HG03378 (cell line): ENCODE results near the gene SLC13A3.

Experiments used
- ATAC-seq: cut with Tn5 transposase; IDR thresholded peaks from one replicate; pipeline ENCODE4 v1.9.1; 2021; ENCODE audit warnings: mild to moderate bottlenecking, moderate library complexity; ENCODE audit not compliant: unreplicated experiment

SLC13A3 gene

DNA sequence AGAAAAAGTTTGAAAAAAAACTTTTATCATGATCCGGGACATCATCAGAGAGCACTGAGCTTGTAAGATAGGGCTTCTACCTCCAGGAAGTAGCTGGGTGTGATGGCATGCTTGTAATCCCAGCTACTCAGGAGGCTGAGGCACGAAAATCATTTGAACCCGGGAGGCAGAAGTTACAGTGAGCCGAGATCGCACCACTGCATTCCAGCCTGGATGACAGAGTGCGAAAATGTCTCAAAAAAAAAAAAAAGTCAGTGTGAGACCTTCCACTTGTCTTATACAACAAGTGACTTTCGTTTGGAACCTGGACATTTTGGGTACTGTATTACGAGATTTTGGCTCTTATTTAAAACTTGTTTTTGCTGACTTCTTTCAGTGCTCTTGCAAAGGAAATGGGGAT is 5.9 kb upstream of the SLC13A3 start:
- no peak for ATAC-seq

DNA sequence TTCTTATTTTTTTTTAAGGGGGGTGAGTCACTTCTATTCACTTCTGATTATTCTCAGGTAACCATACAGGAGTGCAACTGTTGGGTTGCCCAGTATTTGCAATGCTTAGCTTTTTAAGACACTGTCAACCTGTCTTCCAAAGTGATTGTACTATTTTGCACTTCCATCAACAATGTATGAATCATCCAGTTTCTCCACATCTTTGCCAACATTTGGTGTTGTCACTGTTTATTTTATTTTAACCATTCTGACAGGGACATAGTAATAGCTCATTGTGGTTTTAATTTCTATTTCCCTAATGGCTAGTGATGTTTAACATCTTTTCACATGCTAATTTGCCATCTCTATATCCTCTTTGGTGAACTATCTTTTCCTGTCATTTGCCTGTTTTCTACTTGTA is 1.4 kb upstream of the SLC13A3 start:
- no peak for ATAC-seq

DNA sequence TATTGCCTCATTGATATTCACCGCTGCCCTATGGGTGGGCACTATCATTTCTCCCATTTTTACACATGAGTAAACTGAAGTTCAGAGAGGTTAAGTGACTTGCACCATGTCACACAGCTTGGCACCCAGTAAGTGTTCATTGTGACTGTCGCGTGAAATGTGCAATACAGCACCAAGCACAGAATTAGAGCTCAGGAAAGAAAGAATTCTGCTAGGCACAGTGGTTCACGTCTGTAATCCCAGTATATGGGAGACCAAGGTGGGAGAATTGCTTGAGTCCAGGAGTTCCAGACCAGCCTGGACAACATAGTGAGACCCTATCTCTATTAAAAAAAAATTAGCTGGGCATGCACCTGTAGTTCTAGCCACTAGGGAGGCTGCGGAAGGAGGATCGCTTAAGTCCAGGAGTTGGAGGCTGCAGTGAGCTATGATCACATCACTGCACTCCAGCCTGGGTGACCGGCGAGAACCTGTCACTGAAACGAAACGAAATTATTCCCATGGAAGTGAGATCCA is 626 bp downstream of the SLC13A3 start:
- no peak for ATAC-seq

DNA sequence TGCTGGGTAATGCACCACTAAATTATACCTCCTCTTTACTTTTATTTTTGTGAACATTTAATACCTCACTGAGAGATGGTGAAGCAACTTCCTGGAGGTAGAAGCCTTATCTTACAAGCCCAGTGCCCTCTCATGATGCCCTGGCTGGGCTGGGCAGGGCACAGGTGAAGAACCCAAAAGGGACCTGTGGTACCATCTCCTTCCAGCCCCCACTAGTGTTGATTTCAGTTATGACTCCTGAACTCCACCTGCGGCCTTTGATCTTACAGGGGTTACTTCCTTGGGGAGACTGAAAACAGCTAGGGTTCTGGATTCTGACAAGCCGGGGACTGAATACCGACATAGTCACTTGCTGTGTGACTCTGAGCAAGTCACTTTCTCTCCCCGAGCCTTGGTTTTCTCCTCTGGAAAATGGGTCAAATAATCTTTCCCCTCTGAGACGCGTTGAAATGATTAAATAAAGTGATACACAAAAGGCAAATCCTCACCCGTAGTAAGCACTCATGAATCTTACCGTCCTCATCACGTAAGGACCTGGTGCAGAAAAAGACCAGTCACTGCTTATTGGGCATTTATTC is 1.2 kb downstream of the SLC13A3 start:
- ATAC-seq, result no peak

DNA sequence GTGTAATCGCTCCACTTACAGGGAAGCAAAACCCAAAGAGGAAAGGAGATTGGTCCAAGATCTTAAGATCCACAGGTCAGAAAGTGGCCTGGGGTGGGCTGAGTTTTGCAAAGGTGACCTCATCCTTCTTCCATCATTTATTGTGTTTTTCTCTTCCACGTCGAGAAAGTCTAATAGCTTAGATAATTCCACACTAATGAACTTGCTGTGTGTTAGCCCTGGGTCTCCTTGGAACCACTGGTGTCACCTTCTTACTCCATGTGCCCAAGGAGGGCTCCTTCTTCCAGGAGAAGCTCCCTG is 1.7 kb downstream of the SLC13A3 start:
- no peak for ATAC-seq

DNA sequence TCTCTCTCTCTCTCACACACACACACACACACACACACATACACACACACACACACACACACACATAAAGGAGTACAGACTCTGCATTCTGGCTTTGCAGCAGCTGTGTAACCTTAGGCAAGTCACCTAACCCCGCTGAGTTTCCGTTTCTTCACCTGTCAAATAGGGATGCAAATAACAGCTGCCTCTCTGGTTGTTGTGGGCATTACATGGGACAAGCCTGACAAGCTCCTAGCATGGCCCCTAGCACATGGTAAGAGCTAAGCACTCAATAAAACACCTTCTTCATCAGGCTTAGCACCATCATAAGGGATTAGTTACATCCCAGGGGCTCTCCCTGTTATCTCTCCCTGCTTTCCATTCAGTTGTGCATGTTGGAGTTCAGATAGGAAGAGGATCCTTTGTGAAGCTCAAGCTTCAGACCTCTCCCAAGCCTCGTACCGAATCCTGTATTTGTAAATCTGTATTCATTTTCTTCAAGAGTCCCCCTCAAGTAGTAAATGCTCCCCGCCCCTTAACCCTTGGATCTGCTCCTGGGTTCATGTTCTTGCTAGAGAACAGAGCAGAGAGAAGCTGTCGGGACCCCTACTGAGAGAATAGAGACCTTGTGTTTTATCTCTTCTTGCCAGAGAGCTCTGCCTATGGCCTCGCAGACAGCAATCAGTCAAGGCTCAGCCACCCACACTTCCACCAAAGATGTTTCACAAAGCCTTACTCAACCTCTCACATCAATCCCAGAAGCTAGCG is 2.2 kb downstream of the SLC13A3 start:
- ATAC-seq, result no peak

DNA sequence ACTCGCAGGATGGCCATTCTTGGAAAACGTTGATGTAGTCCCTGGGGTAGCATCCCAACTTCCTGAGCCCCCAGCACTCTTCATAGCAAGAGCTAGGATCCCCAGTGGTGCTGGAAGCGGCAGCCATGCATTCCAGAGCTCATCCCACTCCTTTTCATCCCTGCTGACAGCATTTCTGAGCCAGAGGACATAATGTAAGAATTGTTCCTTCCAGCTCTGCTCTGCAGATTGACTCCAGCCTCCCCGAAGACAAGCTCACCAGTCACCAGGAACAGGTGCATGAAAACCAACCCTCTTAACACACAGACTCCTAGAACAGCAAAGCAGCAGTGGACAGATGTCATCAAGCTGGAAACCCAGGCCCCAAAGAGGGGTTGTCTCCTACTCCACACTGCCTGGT is 3.8 kb downstream of the SLC13A3 start:
- ATAC-seq, result no peak

DNA sequence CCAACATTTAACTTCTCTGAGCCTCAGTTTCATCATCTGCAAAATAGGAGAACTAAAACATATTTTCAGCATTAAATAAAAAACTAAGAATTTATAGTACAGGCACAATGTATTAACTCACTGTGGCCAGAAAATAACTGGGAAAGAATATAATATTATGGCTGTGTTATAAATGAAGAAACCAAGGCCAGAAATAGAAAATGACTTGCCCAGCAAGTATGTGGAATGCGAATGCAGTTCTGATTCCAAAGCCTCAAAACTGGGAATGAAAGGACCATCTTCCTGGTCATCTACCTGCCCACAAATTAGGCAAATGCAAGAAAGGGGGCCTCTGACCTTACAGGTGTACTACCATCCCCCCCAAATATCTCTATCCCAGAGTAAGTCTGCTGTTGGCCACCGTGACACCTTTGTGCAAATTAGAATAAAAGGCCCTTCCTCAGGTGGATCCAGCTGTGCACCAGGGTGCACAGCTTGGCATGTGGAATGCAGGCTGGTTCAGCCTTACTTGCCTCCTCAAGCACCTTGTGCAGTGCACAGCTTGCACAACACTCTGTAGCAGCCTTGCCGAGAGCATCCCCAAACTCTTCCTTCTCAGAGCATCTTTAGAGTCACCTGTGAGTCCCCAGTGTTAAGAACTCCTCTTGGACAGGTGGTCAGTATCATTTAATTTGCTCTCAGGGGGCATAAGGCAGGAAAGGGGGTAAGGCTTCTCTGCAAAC is 4.4 kb downstream of the SLC13A3 start:
- ATAC-seq, result no peak

DNA sequence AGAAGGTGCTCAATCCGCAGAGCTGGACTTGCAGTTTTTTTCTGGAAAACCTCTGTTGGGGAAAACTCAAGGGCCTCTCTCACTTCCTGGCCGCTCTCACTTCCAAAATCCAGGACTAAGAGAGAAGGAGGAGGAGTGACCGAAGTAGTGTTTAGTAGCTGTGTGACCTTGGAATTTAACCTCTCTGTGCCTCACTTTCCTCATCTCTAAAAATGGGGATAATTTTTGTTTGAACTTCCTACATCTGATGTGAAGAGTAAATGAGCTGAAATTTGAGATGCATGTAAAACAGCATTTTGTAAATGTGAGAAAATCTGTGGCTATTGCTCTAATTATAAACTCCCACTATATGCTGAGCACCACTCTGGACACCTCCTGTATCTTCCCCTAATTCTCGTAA is 5.1 kb downstream of the SLC13A3 start:
- ATAC-seq, result no peak

DNA sequence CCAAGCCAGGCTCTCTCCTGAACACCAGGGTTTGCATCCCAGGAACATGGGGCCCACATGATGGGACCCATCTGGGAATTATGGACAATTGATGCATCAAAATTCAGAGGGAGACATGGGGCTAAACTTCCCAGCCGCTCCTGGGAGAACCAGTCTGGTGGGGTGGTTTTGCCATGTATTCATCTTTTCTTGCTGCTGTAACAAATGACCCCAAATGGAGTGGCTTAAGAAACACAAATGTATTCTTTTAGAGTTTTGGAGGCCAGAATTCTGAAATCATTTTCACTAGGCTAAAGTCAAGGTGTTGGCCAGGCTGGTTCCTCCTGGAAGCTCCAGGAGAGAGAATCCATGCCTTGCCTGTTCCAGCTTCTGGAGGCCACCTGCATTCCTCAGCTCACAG is 6.5 kb downstream of the SLC13A3 start:
- ATAC-seq, result no peak

DNA sequence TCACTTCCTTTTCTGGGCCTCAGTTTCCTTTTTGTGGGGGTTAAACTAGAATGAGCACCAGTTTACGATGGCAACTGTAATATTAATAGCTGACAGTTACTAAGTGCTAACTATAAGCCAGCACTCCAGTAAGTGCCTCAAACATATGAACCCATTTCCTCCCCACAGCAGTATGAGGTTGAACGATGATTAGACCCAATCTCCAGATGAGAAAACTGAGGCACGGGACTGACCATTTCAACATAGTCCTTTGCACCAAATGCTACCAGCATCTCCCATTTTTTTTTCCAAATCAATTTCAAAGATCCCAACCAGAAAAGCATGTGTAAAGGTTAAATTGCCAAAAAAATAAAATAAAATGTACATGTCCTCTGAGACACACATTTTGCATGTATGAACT is 7.1 kb downstream of the SLC13A3 start:
- ATAC-seq, result no peak

DNA sequence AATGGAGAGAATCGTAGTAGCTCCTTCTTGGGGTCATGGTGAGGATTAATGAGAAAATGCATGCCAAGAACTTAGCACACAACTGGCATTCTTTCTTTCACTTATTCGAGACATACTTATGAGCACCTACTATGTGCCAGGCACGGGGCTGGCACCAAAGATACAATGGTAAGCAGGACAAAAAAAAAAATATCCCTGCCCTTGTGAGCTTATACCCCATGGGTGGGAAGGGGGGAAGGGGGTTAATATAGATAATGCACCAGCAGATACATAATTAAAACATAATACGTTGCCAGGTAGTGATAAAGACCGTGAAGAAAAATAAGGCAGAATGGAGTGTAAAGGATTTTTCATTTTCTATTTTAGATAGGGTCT is 8.3 kb downstream of the SLC13A3 start:
- no peak for ATAC-seq

DNA sequence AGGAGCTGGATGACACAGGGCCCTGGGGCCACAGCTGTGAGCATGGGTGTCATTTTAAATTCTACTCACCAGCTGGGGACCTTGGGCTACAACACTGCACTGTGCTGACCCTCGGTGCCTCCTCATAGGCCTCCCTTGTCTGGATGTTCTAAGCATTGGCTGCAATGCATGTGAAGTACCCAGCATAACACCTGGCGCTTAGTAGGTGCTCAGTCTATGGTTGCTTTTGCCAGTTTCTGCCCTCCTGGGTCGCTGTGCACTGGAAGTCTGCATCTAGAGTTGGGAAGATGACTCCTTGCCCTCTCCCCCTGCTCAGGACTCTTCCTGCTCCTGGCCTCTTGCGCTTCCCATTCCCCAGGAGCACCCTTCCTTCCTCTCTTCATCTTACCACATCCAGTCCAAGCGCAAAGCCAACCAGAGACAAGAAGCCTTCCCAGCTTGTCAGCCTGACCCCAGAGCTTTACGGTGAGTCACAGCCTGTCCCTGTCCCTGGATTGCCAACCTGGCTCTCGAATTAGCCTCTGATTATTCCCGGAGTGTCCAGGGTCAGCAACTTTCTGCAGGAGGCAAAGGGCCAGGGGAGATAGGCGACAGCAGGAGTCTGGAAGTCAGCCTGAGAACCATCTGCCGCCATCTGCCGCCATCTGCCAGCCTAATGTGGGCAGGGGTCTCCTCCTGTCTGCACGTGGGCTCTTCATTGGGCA is 8.8 kb downstream of the SLC13A3 start:
- ATAC-seq, result no peak

DNA sequence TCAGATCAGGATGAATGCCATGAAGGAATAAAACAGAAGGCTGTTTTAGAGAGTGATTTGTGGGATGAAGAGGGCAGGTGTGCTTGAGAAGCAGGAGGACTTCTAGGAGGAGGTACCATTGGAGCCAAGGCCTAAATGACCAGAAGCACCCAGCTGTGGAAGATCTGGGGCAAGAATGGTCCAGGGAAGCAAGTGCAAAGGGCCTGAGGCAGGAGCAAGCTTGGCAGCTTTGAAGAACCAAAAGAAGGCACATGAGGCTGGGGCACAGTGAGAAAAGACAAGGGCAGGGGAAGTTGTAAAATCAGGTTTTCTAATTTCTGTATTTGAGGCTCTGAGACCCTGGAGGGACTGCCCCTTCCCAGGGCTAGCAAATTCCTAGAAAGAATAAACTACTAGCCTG is 9.8 kb downstream of the SLC13A3 start:
- no peak for ATAC-seq

DNA sequence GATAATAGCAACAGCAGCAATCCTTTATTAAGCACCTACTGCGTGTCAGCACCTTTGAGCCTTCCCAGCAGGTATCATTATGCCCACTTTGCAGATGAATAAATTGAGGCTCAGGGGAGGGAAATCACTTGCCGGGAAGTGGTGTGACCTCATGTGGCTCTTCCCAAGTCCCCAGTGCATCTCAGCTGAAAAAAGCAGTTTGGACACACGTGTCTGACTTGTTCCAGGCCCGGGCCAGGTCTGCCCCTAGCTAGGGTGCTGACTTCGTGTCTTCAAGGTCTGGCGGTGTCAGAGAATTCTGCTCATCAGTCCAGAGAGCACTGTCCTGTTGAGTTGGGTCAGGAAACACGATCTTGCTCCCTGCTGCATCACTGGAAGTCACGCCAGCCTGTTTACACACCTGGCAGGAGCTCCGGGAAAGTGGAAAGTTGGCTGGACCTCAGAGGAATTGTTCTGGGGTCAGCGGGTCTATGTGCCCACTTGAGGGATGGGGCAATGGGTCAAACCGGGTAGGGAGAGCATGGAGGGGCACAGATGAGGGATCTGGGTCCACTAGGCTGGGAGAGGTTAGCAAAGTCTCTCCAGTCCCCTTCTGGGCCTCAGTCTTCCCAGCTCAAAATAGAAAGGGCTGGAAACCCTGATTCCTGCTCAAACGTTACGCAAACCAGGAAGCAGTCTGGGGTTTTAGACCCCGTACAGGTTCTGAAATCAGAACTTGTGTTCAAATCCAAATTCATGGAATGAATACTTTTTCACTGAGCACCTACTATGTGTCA is 10.5 kb downstream of the SLC13A3 start:
- ATAC-seq, result no peak

DNA sequence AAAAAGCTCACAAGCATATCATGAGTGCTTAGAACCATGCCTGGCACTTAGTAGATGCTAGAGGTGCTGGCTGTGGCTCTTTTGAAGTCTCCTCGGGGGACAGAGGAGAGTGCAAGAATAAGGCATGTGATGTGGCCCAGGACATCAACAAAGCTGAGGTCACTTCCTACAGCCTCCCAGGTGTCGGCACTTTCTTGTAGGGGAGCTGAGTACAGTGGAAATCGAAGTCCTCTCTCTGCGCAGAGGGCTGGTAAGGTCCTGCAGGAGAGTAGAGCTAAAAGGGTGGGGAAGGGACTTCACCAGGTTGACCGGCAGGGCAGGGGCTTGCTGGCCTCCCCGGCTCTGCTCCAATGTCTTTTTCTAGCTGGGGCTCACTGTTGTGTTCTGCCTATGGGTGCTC is 11.2 kb downstream of the SLC13A3 start:
- no peak for ATAC-seq

DNA sequence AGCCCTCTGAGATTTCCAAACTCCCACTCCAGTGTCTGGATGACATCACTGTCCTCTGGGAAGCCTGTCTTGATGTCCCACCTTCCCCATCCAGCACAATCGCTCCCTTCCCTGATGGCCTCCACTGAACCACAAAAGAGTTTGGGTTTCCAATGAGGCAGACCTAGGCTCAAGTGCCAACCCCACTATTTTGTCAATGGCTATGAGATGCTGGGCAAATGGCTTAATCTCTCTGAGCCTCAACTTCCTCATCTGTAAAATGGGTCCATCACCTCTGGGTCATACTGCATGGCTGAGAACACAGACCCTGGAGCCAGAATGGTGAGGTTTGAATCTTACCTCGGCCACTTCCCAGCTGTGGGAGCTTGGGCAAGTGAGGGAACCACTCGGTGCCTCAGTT is 11.7 kb downstream of the SLC13A3 start:
- no peak for ATAC-seq

DNA sequence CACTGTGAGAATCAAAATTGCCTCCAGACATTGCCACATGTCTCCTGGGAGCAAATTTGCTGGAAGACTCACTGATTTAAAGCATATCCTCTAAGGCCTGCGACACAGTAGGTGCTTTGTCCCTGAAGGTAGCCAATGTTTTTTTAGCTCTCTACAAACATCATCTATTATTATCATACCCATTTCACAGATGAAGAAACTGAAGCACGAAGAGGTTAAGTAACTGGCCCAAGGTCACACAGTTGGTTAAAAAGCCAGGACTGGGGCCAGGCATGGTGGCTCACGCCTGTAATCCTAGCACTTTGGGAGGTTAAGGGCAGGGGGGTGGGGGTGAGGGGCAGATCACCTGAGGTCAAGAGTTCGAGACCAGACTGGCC is 12.4 kb downstream of the SLC13A3 start:
- ATAC-seq, result no peak

DNA sequence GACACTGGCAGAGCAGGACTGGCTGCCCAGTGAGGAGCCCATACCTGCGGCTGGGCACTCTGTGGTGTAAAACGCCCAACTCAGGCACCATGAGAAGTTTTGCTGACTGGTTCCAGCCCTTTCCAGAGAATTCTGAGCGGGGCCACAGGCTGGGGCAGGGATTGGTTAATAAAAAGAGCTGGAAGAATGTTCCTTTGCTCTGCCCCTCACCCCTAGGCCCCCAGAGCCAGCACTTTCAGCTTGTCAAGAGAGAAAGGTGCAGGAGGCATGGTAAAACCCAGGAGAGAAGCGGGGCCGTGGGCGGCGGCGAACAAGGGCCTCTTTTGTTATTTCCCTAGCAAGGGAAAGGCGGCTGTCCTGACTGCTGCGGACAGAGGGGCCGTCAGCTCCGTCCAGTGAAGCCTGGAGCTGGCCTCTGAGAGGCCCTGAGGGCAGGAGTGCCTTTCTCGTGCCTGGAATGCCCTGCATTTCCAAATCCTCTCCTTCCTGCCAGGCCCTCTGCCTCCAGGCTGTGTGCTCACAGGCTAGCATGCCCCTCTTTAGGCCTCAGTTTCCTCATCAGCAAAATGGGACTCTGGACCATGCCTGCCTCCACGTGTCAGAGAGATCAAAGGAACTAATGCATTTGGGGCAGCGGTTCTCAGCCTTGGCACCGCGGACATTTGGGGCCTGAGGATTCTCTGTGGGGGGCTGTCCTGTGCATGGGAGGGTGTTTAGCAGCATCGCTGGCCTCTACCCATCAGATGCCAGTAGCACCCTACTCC is 12.9 kb downstream of the SLC13A3 start:
- no peak for ATAC-seq

DNA sequence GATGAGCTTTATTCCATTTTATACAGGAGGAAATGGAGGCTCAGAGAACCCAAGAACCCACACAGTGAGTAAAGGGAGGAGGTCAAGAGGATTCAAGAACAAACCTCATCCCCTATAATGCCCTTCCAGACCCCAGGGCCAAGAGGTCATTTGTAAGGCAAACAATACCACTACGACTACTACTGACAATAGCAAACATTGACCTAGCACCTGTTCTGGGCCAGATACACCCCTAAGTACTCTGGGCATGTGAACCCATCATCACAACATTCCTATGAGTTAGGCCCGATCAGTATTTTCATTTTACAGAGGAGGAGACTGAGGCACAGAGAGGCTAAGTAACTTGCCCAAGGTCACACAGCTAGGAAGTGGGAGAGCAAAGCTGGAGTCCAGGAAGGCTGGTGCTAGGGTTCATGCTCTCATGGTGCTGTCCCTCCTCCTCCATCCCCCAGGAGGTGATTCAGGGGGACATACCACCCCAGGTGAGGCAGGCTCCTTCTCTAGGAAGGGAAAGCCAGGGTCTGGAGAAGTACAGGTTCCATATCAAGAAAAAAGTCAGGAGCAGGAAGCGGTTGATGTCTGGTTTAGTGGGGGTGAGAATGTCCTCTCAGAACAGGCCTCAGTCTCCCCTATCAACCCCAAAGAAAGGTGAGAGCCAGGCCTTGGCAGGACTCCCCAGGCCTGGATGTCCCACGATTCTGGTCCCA is 13.7 kb downstream of the SLC13A3 start:
- ATAC-seq, result no peak
